Activated CD8-positive, alpha-beta memory T cell treated with anti-CD3 and anti-CD28 coated beads, Interleukin-2, amount 50 U/mL, for 1 hour (primary cell): ENCODE results near the gene IQGAP3.
"Not testable (repeated sequence)": the region's sequence is repeated elsewhere in the genome, so short reads cannot be mapped to it uniquely, and the experiment has no call there.

Source experiments
- DNase-seq: peaks from one replicate; pipeline ENCODE4 v3.0.0-alpha.2; 2020; ENCODE audit errors: extremely low read depth

IQGAP3 gene, protein sequence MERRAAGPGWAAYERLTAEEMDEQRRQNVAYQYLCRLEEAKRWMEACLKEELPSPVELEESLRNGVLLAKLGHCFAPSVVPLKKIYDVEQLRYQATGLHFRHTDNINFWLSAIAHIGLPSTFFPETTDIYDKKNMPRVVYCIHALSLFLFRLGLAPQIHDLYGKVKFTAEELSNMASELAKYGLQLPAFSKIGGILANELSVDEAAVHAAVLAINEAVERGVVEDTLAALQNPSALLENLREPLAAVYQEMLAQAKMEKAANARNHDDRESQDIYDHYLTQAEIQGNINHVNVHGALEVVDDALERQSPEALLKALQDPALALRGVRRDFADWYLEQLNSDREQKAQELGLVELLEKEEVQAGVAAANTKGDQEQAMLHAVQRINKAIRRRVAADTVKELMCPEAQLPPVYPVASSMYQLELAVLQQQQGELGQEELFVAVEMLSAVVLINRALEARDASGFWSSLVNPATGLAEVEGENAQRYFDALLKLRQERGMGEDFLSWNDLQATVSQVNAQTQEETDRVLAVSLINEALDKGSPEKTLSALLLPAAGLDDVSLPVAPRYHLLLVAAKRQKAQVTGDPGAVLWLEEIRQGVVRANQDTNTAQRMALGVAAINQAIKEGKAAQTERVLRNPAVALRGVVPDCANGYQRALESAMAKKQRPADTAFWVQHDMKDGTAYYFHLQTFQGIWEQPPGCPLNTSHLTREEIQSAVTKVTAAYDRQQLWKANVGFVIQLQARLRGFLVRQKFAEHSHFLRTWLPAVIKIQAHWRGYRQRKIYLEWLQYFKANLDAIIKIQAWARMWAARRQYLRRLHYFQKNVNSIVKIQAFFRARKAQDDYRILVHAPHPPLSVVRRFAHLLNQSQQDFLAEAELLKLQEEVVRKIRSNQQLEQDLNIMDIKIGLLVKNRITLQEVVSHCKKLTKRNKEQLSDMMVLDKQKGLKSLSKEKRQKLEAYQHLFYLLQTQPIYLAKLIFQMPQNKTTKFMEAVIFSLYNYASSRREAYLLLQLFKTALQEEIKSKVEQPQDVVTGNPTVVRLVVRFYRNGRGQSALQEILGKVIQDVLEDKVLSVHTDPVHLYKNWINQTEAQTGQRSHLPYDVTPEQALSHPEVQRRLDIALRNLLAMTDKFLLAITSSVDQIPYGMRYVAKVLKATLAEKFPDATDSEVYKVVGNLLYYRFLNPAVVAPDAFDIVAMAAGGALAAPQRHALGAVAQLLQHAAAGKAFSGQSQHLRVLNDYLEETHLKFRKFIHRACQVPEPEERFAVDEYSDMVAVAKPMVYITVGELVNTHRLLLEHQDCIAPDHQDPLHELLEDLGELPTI (N-terminal part only)

DNA sequence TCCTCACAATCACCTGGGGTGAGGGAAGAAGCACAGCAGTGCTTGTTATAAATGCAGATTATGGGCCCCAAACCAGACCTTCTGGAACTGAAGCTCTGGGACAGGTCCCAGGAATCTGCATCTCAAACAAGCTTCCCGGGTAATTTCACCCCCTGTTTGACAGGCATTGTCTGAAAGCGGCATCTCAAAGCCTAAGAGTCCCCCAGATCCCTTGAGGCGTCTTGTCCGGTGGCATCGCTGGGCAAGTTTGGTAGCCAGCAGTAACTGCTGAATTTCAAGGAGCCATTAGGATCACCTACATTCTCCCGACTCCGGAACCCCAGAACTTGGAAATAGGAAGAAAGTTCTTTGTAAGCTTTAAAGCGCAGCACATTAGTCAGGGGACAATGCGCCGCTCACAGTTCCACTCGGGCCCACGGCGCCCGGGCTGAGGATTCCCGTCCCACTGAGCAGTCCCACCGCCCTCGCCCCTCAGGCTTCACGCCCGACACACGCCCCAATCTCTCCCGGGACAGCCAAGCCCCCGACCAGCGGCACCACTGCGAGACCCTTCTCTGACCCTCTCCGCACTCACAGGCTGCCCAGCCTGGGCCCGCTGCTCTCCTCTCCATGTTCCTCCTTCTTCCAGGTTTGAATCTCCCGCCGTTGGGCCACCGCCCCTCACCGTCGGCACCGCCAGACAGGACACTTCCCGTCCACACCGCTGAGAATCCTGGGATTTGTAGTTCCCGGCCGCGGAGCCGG lies at the start of gene IQGAP3:
Gene IQGAP3 (minus strand): TSS at position 647 of the 744 bp plus-strand sequence. CDS start 36 bp downstream, at position 611.
- DNase-seq, result peak; percentile 35

DNA sequence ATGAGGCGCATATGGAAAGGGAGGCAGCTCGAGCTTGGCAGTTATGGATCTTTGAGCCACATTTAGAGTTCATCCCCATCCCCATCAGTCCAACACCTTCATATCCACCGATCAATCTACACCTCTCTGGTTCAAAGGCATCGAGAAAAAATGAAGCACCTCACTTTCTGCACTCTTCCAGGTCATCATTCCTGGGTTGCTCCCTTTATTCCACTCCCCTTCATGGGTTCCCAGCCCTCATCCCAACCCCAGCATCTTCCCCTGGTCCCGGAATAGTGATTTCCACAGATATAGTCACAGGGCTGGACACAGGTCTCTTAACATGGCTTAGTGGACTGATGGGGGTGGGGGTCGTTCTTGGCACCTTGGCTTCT lies 47.2 kb upstream of the IQGAP3 start:
- no peak for DNase-seq

DNA sequence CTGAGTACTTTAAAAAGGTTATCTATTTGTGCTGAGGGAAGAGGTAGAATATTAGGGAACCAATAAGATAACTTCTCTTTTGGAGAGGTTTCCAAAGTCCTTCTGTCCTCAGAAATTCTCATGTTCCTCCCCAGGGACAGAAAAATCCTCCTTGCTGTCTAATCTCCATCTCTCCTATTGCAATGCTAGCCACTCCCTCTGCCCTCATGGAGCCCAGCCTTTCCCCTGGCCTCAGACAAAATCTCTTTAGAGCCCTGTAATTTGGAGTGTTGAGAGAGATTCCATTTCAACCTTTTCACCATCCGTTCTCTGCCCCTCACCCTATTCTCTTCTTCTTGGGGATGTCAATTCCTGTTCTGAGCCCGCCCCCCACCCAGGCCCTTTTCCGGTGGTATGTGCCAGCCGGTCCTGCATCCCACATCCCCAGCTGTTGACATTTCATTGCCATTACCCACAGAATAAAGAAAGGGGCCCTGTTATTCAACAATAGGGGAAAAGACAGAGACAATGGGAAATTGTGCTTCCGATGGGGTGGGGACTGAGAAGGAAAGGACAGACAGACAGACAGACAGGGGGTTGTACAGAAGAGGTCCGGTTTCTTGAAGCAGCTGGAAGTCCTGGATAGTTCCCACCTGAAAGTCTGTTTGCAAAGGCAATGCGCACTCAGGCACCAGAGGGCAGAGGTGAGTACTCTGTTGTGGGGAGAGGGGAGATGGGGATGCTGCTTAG lies 46.7 kb upstream of the IQGAP3 start, which contains the start of gene HAPLN2:
Gene HAPLN2 (plus strand): TSS at position 563 of the 729 bp plus-strand sequence. CDS start 4,076 bp downstream, outside the sequence.
- DNase-seq, result no peak

- DNase-seq, result no peak
Measured at GRCh38 chr1:156616463-156616862, 44.1 kb upstream of the IQGAP3 start.

DNA sequence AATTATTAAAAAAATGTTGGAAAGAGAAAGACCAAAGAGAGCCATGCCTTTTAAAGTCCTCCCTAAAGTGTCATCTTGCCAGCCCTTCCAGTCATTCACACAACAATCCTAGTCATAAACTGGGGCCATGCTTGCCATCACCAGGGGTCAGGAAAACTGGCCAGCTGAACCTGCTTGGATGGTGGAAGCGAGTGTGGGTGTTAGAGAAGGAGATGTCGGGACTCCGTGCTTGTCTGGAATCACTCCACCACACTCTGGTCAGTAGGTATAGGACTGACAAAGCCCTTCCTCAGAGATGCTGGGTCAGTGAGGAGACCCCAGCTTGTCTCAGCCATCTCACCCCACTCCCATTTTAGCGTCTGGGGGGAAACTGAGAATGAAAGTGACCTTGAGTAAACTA lies 43.6 kb upstream of the IQGAP3 start:
- DNase-seq, result no peak

DNA sequence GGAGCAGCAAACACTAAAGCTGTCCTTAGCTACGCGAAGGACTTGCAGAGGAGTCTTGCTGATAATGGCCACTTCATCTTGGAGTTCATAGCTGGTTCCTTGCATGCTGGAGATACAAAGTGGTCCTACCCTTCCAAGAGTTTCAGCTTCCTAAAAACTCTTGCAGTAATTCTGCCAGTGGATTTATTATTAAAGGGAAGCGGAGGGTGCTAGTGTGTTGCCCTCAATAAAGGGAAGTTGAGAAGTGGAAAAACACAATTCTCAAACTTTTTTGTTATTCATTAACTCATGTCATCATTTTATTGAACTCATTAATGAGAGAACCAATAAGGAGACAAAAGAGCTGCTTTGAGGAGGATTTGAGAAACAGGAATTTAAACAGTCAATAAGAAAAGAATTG lies 40.3 kb upstream of the IQGAP3 start:
- DNase-seq, result no peak

DNA sequence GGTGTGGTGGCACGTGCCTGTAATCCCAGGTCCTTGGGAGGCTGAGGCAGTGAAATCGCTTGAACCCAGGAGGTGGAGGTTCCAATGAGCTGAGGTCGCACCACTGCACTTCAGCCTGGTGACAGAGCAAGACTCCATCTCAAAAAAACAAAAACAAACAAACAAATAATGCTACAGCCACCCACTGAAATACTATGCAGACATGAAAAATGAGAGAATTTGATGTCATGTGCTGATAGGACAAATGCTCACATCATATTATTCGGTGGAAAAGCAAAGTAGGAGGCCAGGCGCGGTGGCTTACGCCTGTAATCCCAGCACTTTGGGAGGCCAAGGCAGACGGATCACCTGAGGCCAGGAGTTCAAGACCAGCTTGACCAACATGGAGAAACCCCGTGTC lies 37.7 kb upstream of the IQGAP3 start:
- not testable (repeated sequence) for DNase-seq

DNA sequence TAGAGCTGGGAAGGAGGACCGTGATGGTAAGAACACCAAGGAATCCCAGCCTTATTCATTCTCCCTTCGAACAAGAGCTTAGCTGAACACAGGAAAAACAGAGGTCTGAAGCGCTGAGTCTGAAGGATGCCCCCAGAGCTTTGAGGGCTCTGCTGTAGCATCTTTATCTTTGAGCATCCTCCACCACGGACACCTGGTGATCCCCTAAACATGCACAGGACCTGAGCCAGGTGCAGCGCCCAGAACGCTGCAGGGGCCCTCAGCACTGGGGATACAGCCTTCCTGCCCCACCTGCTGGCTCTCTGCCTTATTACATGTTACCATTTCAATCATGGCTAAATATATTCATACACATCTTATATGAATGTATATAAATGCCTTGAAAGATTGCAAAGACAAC lies 36.6 kb upstream of the IQGAP3 start:
- no peak for DNase-seq

GRCh38 chr1:156608036-156608674 lies 35.8 kb upstream of the IQGAP3 start:
- peak; percentile 42 for DNase-seq

GRCh38 chr1:156607344-156607743 lies 35.0 kb upstream of the IQGAP3 start:
- not testable (repeated sequence) for DNase-seq

DNA sequence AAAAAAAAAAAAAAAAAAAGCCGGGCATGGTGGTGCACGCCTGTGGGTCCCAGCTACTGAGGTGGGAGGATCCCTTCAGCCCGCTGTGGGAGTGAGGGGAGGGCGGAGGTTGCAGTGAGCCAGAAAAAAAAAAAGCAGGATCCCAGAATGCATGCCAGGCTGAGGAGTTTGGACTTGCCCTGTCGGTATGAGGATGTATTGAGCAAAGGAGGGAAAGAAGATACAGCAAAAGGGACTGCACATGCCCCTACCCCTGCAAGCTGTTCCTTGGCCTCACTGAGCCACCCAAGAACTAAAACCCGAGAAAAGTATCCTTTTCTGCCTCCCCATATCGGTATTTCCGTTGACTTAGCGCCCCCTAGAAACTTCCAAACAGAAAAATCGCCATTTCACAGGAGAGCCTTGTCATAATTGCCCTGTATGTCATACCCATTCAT lies 30.2 kb upstream of the IQGAP3 start:
- DNase-seq, result no peak

GRCh38 chr1:156601892-156602291 lies 29.5 kb upstream of the IQGAP3 start:
- DNase-seq, result no peak

DNA sequence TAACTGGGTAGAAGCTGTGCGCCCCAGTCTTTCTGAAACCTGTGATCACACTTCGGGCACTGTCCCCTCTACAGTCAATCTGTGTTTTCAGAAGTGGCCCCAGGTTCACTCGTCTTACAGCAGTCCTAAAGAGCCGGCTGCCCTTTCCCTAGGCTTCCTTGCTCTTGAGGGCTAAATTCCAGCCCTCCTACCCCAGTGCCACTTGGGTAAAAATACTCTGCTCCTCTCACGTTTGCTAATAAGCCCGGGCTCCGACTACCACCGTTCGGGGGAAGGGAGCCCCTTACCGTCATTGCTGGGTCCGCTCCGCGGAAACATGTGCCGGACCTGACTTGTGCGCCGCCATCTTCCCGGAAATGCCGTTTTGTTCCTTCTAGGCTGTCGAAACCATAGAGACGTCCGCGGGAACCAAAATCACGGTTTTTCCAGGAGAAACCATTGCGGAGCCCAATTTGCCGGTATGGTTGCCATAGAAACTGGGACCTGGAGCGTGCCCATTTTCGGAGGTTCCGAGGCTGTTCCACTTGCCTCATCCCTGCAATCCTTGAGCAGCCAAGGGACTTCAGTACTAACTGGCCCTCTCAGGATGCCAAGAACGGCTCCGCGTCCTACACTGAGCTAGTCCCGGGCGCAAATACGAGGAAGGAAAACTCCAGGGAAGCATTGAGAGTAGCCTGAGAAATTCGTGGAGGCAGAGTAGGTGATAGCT lies 28.9 kb upstream of the IQGAP3 start, which contains the start of gene GPATCH4:
Gene GPATCH4 (minus strand): TSS at position 358 of the 709 bp plus-strand sequence.
- DNase-seq, result peak; percentile 38

DNA sequence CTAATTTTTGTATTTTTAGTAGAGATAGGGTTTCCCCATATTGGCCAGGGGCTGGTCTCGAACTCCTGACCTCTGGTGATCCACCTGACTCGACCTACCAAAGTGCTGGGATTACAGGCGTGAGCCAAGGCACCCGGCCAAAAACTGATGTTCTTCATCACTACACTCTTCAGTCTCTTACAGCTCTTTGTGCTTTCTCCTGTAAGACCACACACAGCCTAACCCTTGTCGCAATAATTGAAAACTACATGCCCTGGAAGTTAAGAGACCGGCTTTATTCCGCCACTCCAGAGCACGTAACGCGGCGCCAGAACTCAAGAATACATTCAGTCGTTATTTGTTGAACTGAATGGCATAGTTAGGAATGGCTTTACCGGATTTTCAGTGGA lies 28.4 kb upstream of the IQGAP3 start:
- DNase-seq, result no peak

DNA sequence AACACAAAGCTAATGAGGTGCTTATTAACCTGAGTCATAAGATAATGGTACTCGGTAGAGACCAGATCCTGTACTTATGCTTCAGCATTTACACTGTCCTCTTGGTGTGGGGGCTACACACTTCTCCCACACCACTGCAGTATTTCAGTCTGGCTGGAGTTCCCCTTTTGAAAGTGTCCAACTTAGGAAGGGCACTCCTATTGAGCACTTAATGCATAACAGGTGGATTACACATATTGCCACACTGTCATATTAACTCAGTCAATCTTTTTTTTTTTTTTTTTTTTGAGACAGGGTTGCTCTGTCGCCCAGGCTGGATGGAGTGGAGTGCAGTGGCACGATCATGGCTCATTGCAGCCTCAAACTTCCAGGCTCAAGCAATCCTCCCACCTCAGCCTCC lies 27.4 kb upstream of the IQGAP3 start:
- DNase-seq, result no peak

GRCh38 chr1:156598731-156599432 lies 26.5 kb upstream of the IQGAP3 start:
- no peak for DNase-seq

DNA sequence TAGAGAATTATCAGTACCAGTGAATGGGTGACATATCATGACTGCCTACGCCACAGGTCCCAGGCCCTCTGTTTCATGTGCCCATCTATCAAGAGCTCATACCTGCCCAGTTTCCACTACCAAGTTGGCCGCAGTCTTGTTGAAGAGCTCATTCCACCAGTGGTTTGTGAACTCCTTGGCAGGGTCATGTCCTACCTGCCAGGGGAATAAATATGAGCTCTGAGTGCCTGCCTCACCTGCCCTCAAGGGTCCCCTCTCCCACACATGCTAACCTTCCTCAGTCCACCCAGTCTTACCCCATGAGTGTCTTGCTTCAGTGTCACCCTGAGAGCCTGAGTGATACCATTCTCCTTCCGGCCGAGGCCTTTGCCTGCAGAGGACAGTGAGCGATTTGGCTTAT lies 25.8 kb upstream of the IQGAP3 start:
- no peak for DNase-seq

- DNase-seq, result no peak
Measured at GRCh38 chr1:156596426-156596825, 24.1 kb upstream of the IQGAP3 start.
